SH-SY5Y (cell line): ENCODE results near the gene OTUD7B.
A peak's percentile ranks its signal among the peaks of the same experiment; 100 is the strongest.

Source experiments
- GATA2 ChIP-seq: IDR thresholded peaks from 2 replicates; pipeline ENCODE4 v1.6.1; 2011; ENCODE audit warnings: mild to moderate bottlenecking, low read depth, low read length
- GATA3 ChIP-seq: IDR thresholded peaks from 2 replicates; pipeline ENCODE4 v1.6.1; 2011; ENCODE audit warnings: low read depth, mild to moderate bottlenecking, low read length, moderate library complexity

GRCh38 chr1:150060260-150060659 lies 49.7 kb upstream of the OTUD7B start:
- TF ChIP-seq GATA3 (0 out of 2 replicates have a peak, but pooled peaks have one; percentile 32), GATA2 (no peak)
